ENCODE results near the gene KIFBP. TPM values are rescaled to one million over a fixed set of nuclear protein-coding genes. Genes with fewer than 3 reads are reported as not detected.

The KIFBP gene
- total RNA-seq, 3 donors from 2014 or later (not counting 1 experiment from before 2014, with no cell fraction given), result 3.5 to 4.4 (median 4.0) TPM

GRCh38 chr10:69055241-69055640, 66.6 kb downstream of the KIFBP start:
- no peaks in the 10 kb centered on the region for H3K36me3 Mint-ChIP-seq
- intact Hi-C loops (cut with micrococcal nuclease), result loop anchor here (1.0 kb wide), 2 partner anchors 10 to 35 kb away; no protein-coding TSS in a partner anchor
- H3K27ac Mint-ChIP-seq, result peak overlapping the region; percentile 85 to 93
- ATAC-seq, result peak; percentile 39 to 49 (median 40)
- H3K27me3 Mint-ChIP-seq (ENCODE audit: low read depth in 2 of 2), result no peaks in the 10 kb centered on the region
- H3K4me3 Mint-ChIP-seq, result peak overlapping the region; percentile 78
- WGBS (ENCODE audit: insufficient coverage), result 20% methylated on average over 1 of the region's 2 CpGs
- peak in 1 of 2 donors; percentile 40 for DNase-seq
- no peak for TF ChIP-seq CTCF (IDR thresholded peaks at IDR 0.05)
- H3K4me1 ChIP-seq (ENCODE audit: control insufficient read depth, insufficient read depth, low read length), result peaks cover 78% of the 10 kb centered on the region
- no peak overlapping the region for H3K4me3 ChIP-seq (ENCODE audit: low read length)
- H3K27ac ChIP-seq (ENCODE audit: low read length), result peak overlapping the region; percentile 72
- no peaks in the 10 kb centered on the region for H3K27me3 ChIP-seq (ENCODE audit: control insufficient read depth, insufficient read depth, low read length)
- no peaks in the 10 kb centered on the region for H3K9me3 Mint-ChIP-seq
- no peaks in the 10 kb centered on the region for H3K9me3 ChIP-seq (ENCODE audit: control insufficient read depth, insufficient read depth, low read length)
- no peaks in the 10 kb centered on the region for H3K36me3 ChIP-seq (ENCODE audit: control insufficient read depth, insufficient read depth, low read length)
- peaks cover 49 to 61% of the 10 kb centered on the region in 2 donors for H3K4me1 Mint-ChIP-seq

- no peaks in the 10 kb centered on the region for H3K36me3 Mint-ChIP-seq
- no peaks in the 10 kb centered on the region for H3K27me3 Mint-ChIP-seq (ENCODE audit: low read depth in 2 of 2)
- WGBS (ENCODE audit: insufficient coverage), result 49% methylated on average over 6 of the region's 7 CpGs
- DNase-seq, result no peak
- no peaks in the 10 kb centered on the region for H3K27me3 ChIP-seq (ENCODE audit: control insufficient read depth, insufficient read depth, low read length)
- no peak for TF ChIP-seq CTCF (IDR thresholded peaks at IDR 0.05)
- H3K4me3 ChIP-seq (ENCODE audit: low read length), result no peak overlapping the region
- intact Hi-C loops (cut with micrococcal nuclease), result no loop called here
- H3K4me1 Mint-ChIP-seq, result peaks cover 49 to 61% of the 10 kb centered on the region in 2 donors
- peak overlapping the region; percentile 78 for H3K4me3 Mint-ChIP-seq
- no peaks in the 10 kb centered on the region for H3K9me3 ChIP-seq (ENCODE audit: control insufficient read depth, insufficient read depth, low read length)
- peaks cover 83% of the 10 kb centered on the region for H3K4me1 ChIP-seq (ENCODE audit: control insufficient read depth, insufficient read depth, low read length)
- no peaks in the 10 kb centered on the region for H3K9me3 Mint-ChIP-seq
- ATAC-seq, result peak; percentile 20 to 60 (median 32)
- H3K27ac Mint-ChIP-seq, result peak overlapping the region; percentile 85 to 93
- peak overlapping the region; percentile 72 for H3K27ac ChIP-seq (ENCODE audit: low read length)
- no peaks in the 10 kb centered on the region for H3K36me3 ChIP-seq (ENCODE audit: control insufficient read depth, insufficient read depth, low read length)
Observed at GRCh38 chr10:69056129-69056528, 67.5 kb downstream of the KIFBP start.

- Mint-ChIP-seq H3K4me3 (peak overlapping the region; percentile 78), H3K36me3 (no peaks in the 10 kb centered on the region), H3K27ac (peak overlapping the region; percentile 85 to 93), H3K27me3 (ENCODE audit: low read depth in 2 of 2) (no peaks in the 10 kb centered on the region), H3K4me1 (peaks cover 49 to 61% of the 10 kb centered on the region in 2 donors), H3K9me3 (no peaks in the 10 kb centered on the region)
- ATAC-seq (peak in 2 of 3 donors; percentile 20 to 27), DNase-seq (peak in 1 of 2 donors; percentile 22)
- intact Hi-C loops (cut with micrococcal nuclease), result no loop called here
- 66% methylated on average over 13 of the region's 14 CpGs for WGBS (ENCODE audit: insufficient coverage)
- no peaks in the 10 kb centered on the region for H3K27me3 ChIP-seq (ENCODE audit: control insufficient read depth, insufficient read depth, low read length)
- H3K4me1 ChIP-seq (ENCODE audit: control insufficient read depth, insufficient read depth, low read length), result peaks cover 83% of the 10 kb centered on the region
- no peaks in the 10 kb centered on the region for H3K36me3 ChIP-seq (ENCODE audit: control insufficient read depth, insufficient read depth, low read length)
- H3K4me3 ChIP-seq (ENCODE audit: low read length), result no peak overlapping the region
- peak overlapping the region; percentile 72 for H3K27ac ChIP-seq (ENCODE audit: low read length)
- no peaks in the 10 kb centered on the region for H3K9me3 ChIP-seq (ENCODE audit: control insufficient read depth, insufficient read depth, low read length)
- no peak for TF ChIP-seq CTCF (IDR thresholded peaks at IDR 0.05)
Observed at GRCh38 chr10:69056536-69057260, 68.1 kb downstream of the KIFBP start.
